Esophagus squamous epithelium (tissue), 5 donors: Measurements from ENCODE around the gene GMFB. TPM values are rescaled to one million over a fixed set of nuclear protein-coding genes. Genes with fewer than 3 reads are reported as not detected.

Source experiments
- DNase-seq: peaks from one replicate; lab custom pipeline; 2025; lab: John Stamatoyannopoulos, UW
- H3K27ac ChIP-seq, 4 donors: fragments of 200-600 bp; sonication (generic); one replicate each; pipeline ENCODE4 v1.5.1; 2016 to 2019; ENCODE audit warnings: mild to moderate bottlenecking in 1 of 4
- H3K27me3 ChIP-seq, 4 donors: fragments of 200-600 bp; sonication (generic); 1 replicate in 3 of 4; 2 replicates in 1 of 4; pipeline versions ENCODE4 v1.5.1 to v1.6.0; 2017 to 2021; ENCODE audit warnings: antibody characterized with exemption in 1 of 4
- H3K36me3 ChIP-seq, 3 donors: fragments of 200-600 bp; sonication (generic); one replicate each; pipeline ENCODE4 v1.5.1; 2016 to 2019
- H3K4me1 ChIP-seq, 3 donors: fragments of 200-600 bp; sonication (generic); one replicate each; pipeline ENCODE4 v1.5.1; 2017 to 2019
- H3K4me3 ChIP-seq, 4 donors: fragments of 200-600 bp; sonication (generic); 1 replicate in 3 of 4; 2 replicates in 1 of 4; pipeline ENCODE4 v1.5.1; 2016 to 2019; ENCODE audit warnings: mild to moderate bottlenecking in 2 of 4, moderate library complexity in 1 of 4
- H3K9me3 ChIP-seq, 3 donors: fragments of 200-600 bp; sonication (generic); one replicate each; pipeline ENCODE4 v1.5.1; 2016 to 2019
- POLR2A ChIP-seq, 4 donors: fragments of 450-650 bp; IDR thresholded peaks; one replicate each; pipeline ENCODE4 v1.6.1; 2017; ENCODE audit warnings: antibody characterized with exemption in 4 of 4, mild to moderate bottlenecking in 4 of 4, moderate library complexity in 3 of 4
- WGBS, 2 donors: methylation state at CpG; one replicate each; pipeline ENCODE4 v1.1.5; 2018; 5-methylcytosine and 5-hydroxymethylcytosine counted together
- intact Hi-C: fragments of 100-400 bp; cut with DNase I; formaldehyde crosslinking; loops from one replicate; pipeline ENCODE4 v1.15.0; 2022
- total RNA-seq, 4 donors: library from RNA; depleted of rRNA; stranded (reverse); fragments of >200 nt; gene quantifications; one replicate each; pipeline ENCODE4 v1.1.0, GENCODE V29; 2016
- TF ChIP-seq, protein P1 (sequence below), 6 experiments: fragments of 450-650 bp in 4 of 6; fragments of 200-600 bp in 2 of 6; sonication (generic) in 2 of 6; IDR thresholded peaks; one replicate each; pipeline ENCODE4 v1.5.1; 2016 to 2019; ENCODE audit warnings: antibody characterized with exemption in 6 of 6, mild to moderate bottlenecking in 4 of 6, moderate library complexity in 4 of 6
- donor health status: DM: yes; HTN: yes; CAD: no.

Gene GMFB
- total RNA-seq, 4 donors from 2014 or later: 10.2 to 69.8 (median 36.2) TPM

DNA sequence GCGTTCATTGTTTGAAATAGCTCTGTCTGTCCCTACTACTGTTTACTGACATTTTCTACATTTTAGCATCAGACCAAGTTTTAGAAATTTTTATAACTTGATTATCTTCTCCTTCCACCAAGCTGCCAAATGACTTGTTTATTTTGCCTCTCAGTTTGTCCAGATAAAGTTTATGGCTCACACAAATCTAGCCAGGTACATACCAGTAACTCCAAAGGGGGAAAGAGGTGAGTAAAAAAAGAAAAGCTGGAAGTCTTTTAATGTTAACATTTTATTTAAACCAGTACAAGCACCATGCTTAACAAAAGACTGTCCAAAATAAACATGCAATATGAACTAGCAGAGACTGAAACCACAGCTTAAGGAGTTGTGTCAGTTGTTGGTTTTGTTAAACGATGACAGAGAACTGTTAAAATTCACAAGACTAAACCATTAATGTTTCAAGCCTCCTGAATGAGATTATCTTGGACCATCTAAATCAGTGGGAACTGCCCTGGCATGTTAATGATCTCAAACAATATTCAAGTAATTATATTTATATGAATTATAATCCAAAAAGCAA is 14.5 kb downstream of the GMFB start:
- no peak for DNase-seq
- WGBS, 2 donors: 65 to 76% methylated on average over 2 of the region's 2 CpGs

DNA sequence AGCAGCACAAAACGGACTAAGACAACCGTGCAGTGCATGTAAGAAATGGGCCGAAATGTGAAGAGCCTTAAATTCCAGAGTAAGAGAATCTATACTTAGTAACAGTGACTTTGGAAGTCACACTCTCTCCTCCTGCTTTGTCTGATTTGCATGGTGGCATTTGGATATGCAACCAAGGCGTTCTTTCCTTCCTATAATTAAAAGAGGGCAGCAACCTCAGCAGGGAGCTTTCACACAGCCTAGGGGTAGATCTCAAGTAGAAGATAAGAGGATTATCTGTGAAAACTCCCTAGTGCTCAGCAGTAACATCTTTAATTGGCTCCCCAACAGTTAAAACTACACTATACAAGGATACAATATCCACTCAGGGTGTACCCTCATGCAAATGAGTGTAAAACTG is 16.5 kb downstream of the GMFB start:
- no peak for TF ChIP-seq POLR2A (IDR thresholded peaks at IDR 0.05)
- TF ChIP-seq, protein P1, sequence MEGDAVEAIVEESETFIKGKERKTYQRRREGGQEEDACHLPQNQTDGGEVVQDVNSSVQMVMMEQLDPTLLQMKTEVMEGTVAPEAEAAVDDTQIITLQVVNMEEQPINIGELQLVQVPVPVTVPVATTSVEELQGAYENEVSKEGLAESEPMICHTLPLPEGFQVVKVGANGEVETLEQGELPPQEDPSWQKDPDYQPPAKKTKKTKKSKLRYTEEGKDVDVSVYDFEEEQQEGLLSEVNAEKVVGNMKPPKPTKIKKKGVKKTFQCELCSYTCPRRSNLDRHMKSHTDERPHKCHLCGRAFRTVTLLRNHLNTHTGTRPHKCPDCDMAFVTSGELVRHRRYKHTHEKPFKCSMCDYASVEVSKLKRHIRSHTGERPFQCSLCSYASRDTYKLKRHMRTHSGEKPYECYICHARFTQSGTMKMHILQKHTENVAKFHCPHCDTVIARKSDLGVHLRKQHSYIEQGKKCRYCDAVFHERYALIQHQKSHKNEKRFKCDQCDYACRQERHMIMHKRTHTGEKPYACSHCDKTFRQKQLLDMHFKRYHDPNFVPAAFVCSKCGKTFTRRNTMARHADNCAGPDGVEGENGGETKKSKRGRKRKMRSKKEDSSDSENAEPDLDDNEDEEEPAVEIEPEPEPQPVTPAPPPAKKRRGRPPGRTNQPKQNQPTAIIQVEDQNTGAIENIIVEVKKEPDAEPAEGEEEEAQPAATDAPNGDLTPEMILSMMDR (IDR thresholded peaks at IDR 0.05): no peak
- Histone ChIP-seq H3K4me3 (no peak overlapping the region), H3K27me3 (no peaks in the 10 kb centered on the region), H3K9me3 (peaks cover 0 to 7% (median 0%) of the 10 kb centered on the region in 3 donors), H3K4me1 (peaks cover 0 to 4% (median 0%) of the 10 kb centered on the region in 3 donors), H3K27ac (no peak overlapping the region), H3K36me3 (peaks cover 0 to 17% (median 0%) of the 10 kb centered on the region in 3 donors)
- DNase-seq: no peak
- 86 to 96% methylated on average over 4 of the region's 4 CpGs for WGBS, 2 donors
- intact Hi-C loops: no loop called here

More for the DNA sequence above, 14.5 kb downstream of the GMFB start:
- Histone ChIP-seq H3K9me3 (no peaks in the 10 kb centered on the region), H3K27me3 (no peaks in the 10 kb centered on the region), H3K27ac (no peak overlapping the region), H3K36me3 (peaks cover 0 to 34% (median 0%) of the 10 kb centered on the region in 3 donors), H3K4me1 (peaks cover 0 to 4% (median 0%) of the 10 kb centered on the region in 3 donors), H3K4me3 (no peak overlapping the region)
- TF ChIP-seq POLR2A (IDR thresholded peaks at IDR 0.05): no peak
- TF ChIP-seq, protein P1 (IDR thresholded peaks at IDR 0.05): no peak
- intact Hi-C loops: no loop called here

DNA sequence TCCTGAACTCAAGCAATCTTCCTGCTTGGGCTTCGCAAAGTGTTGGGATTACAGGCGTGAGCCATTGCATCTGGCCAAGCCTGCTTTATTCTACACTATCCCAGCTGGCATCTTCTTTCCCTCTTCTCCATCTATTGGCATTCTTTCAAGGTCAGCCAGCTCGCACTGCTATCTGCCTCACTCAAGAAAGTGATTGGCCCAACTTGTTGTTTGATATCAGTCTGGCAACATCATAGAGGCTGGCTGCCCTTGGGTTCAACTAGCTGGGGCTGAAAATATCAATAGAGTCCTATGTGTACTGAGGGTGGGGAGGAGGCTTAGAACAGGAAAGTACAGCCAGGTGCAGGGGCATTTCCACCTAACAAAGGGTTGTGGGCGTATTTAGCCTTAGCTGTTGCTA is 17.1 kb downstream of the GMFB start:
- H3K36me3 ChIP-seq: peaks cover 0 to 14% (median 0%) of the 10 kb centered on the region in 3 donors
- peaks cover 0 to 12% (median 0%) of the 10 kb centered on the region in 3 donors for H3K9me3 ChIP-seq
- H3K4me1 ChIP-seq: peaks cover 0 to 4% (median 0%) of the 10 kb centered on the region in 3 donors
- no peak overlapping the region for H3K4me3 ChIP-seq
- H3K27ac ChIP-seq: no peak overlapping the region
- TF ChIP-seq, protein P1 (IDR thresholded peaks at IDR 0.05): no peak
- no peak for TF ChIP-seq POLR2A (IDR thresholded peaks at IDR 0.05)
- DNase-seq: no peak
- intact Hi-C loops: no loop called here
- 90 to 95% methylated on average over 4 of the region's 4 CpGs for WGBS, 2 donors
- no peaks in the 10 kb centered on the region for H3K27me3 ChIP-seq

DNA sequence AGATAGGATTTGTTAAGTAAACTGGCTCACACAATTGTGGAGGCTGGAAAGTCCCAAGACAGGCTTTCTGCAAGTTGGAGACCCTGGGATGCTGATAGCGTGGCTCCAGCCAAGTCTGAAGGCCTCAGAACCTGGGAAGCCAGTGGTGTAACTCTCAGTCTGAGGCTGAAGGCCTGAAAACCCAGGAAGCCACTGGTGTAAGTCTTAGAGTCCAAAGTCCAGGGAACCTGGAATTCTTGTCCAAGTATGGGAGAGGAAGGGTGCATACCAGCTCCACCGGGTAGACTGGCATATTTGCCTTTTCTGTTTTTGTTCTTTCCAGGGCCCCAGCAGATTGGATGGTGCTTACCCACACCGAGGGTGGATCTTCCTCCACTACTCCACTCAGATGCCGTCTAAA is 18.1 kb downstream of the GMFB start:
- no peak for TF ChIP-seq POLR2A (IDR thresholded peaks at IDR 0.05)
- no peak overlapping the region for H3K4me3 ChIP-seq
- H3K36me3 ChIP-seq: peaks cover 0 to 14% (median 0%) of the 10 kb centered on the region in 3 donors
- intact Hi-C loops: no loop called here
- H3K27ac ChIP-seq: no peak overlapping the region
- H3K9me3 ChIP-seq: peaks cover 0 to 12% (median 0%) of the 10 kb centered on the region in 3 donors
- H3K27me3 ChIP-seq: no peaks in the 10 kb centered on the region
- peaks cover 0 to 2% (median 0%) of the 10 kb centered on the region in 3 donors for H3K4me1 ChIP-seq
- DNase-seq: no peak
- WGBS, 2 donors: 71 to 86% methylated on average over 4 of the region's 4 CpGs

DNA sequence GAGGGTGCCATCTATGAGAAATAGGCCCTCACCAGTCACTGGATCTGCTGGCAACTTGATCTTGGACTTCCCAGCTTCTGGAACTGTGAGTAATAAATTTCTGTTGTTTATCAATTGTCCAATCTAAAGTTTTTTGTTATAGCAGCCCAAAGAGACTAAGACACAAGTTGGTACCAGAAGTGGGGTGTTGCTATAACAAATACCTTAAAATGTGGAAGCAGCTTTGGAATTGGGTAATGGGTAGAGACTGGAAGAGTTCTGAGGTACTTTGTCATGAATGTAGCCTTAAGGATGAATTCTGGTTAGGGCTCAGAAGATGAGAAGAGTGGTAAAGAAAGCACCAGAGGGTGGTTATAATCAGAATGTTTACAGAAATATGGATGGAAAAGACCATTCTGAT is 21.5 kb downstream of the GMFB start:
- Histone ChIP-seq H3K27ac (no peak overlapping the region), H3K4me1 (no peaks in the 10 kb centered on the region), H3K4me3 (no peak overlapping the region), H3K27me3 (no peaks in the 10 kb centered on the region), H3K36me3 (no peaks in the 10 kb centered on the region), H3K9me3 (peaks cover 0 to 12% (median 0%) of the 10 kb centered on the region in 3 donors)
- DNase-seq: no peak
- TF ChIP-seq, protein P1 (IDR thresholded peaks at IDR 0.05): no peak
- no peak for TF ChIP-seq POLR2A (IDR thresholded peaks at IDR 0.05)
- intact Hi-C loops: no loop called here
